ENCODE measurements around the gene COLEC11.
"Not testable (repeated sequence)": the region's sequence is repeated elsewhere in the genome, so short reads cannot be mapped to it uniquely, and the experiment has no call there.

The COLEC11 gene

DNA sequence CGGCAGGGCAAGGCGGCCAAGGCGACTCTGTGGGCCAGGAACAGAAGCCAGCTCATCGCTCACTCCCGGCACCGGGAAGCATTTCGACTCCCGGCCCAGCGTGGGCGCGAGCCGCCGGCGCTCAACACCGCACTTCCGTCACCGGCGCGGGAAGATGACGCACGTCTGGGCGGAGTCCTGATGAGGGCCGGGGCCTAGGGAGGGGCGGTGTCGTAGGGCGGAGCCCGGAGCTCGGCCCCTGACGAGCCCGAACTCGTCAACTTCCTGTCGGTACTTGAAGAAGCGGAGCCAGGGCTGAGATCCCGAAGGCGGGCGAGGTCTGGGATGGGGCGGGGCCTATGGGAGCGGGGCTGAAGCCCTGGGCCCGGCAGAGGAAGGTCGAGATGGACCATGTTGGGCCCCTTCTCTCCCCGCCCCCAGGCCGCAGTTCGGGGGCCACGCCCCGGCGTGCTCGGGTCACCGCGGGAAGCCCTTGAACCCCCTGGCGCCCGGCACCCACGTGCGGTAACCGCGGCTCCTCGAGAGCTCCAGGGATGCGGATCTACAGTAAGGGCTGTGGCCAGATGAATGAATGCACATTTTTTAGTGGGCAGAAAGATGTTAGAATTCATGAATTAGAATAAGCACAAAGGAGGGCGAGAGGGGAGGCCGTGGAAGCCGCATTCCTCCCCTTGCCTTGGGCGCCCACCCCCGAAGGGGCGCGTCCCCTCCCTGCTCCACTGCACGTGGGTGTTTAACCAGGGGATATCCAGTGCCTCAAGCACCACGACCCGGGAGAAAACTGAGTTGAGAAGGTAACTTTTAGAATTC lies 36.5 kb upstream of the COLEC11 start, which contains the start of gene RNASEH1:
RNASEH1 (minus strand) TSS at position 129 of the 810 bp plus-strand sequence; CDS start at position 56, 73 bp downstream.
- peak within 1 kb of the TSS; percentile 85 for H3K27ac ChIP-seq

DNA sequence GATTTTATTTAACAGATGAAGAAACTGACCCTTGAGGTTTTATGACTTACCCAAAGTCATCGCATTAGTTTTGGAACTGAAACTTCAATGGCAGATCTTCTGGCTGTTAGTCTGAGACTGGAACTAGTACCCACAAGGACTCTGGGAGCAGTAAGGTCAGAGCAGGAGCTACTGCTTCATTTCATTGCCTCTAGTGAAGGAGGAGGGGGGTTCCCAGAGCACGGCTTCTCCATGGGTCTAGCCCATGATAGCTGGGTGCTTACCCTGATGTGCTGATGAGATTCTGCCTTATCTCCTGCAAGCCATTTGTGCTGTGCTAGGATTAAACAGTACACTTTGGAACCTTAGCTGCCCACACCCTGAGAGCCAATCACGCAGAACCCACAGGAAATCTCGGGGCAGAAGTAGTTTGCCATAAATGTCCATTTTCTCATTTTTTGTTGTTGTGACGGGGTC lies 31.4 kb upstream of the COLEC11 start:
- no peak overlapping the region for H3K27ac ChIP-seq
- peaks cover 5% of the 10 kb centered on the region in 2 experiments for H3K4me1 ChIP-seq (ENCODE audit: control insufficient read depth in 1 of 2, insufficient read depth in 1 of 2, low read depth in 1 of 2, low read length in 1 of 2)
- no peaks in the 10 kb centered on the region for H3K9me3 ChIP-seq
- TF ChIP-seq, protein P1, sequence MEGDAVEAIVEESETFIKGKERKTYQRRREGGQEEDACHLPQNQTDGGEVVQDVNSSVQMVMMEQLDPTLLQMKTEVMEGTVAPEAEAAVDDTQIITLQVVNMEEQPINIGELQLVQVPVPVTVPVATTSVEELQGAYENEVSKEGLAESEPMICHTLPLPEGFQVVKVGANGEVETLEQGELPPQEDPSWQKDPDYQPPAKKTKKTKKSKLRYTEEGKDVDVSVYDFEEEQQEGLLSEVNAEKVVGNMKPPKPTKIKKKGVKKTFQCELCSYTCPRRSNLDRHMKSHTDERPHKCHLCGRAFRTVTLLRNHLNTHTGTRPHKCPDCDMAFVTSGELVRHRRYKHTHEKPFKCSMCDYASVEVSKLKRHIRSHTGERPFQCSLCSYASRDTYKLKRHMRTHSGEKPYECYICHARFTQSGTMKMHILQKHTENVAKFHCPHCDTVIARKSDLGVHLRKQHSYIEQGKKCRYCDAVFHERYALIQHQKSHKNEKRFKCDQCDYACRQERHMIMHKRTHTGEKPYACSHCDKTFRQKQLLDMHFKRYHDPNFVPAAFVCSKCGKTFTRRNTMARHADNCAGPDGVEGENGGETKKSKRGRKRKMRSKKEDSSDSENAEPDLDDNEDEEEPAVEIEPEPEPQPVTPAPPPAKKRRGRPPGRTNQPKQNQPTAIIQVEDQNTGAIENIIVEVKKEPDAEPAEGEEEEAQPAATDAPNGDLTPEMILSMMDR (IDR thresholded peaks at IDR 0.05): no peak
- no peaks in the 10 kb centered on the region for H3K27me3 ChIP-seq
- no peak overlapping the region for H3K4me3 ChIP-seq (ENCODE audit: low read depth in 1 of 2, low read length in 1 of 2)
- H3K36me3 ChIP-seq: no peaks in the 10 kb centered on the region

More for the DNA sequence above, 36.5 kb upstream of the COLEC11 start, which contains the start of gene RNASEH1:
- Histone ChIP-seq H3K27me3 (no peaks in the 10 kb centered on the region), H3K4me3 (ENCODE audit: low read depth in 1 of 2, low read length in 1 of 2) (peak within 1 kb of the TSS; percentile 92 to 93), H3K36me3 (peaks cover 20% of the 10 kb centered on the region), H3K4me1 (ENCODE audit: control insufficient read depth in 1 of 2, insufficient read depth in 1 of 2, low read depth in 1 of 2, low read length in 1 of 2) (peaks cover 14 to 15% of the 10 kb centered on the region in 2 experiments), H3K9me3 (no peaks in the 10 kb centered on the region)
- TF ChIP-seq, protein P1 (IDR thresholded peaks at IDR 0.05): peak; percentile 37

DNA sequence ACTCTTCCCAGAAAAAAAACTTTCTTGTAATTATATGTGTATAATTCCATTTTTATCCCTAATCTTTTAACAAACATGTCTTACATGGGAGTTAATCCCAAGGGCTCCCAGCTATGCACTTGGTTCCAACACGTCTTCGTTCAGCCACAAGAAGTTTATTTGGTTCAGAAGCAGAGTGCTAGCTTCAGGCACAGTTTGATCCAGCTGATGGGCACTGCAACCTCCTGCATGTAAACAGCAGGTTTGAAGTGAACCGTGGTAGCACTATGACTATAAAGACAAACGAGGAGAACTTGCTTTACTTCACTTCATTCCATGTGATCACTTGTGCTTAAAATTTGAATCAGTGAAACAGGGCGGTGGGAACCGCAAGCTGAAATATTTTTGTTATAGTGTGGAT lies 29.8 kb upstream of the COLEC11 start:
- no peaks in the 10 kb centered on the region for H3K36me3 ChIP-seq
- H3K27me3 ChIP-seq: no peaks in the 10 kb centered on the region
- no peak overlapping the region for H3K27ac ChIP-seq
- H3K4me1 ChIP-seq (ENCODE audit: control insufficient read depth in 1 of 2, insufficient read depth in 1 of 2, low read depth in 1 of 2, low read length in 1 of 2): no peaks in the 10 kb centered on the region
- no peak overlapping the region for H3K4me3 ChIP-seq (ENCODE audit: low read depth in 1 of 2, low read length in 1 of 2)
- TF ChIP-seq, protein P1 (IDR thresholded peaks at IDR 0.05): no peak
- no peaks in the 10 kb centered on the region for H3K9me3 ChIP-seq

DNA sequence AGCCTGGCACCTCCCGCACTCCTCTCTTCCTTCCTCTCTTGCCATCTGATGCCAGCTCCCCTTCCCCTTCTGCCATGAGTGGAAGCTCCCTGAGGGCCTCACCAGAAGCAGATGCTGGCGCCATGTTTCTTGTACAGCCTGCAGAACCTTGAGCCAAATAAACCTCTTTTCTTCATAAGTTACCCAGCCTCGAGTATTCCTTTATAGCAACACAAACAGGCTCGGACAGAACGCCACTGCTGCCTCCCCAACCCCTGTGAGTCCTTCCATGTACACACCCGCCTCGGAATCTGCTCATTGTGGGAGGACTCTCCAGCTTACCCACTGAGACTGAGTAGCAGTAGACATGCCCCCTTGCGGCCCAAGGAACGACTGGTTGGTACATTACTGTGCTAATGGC lies 28.1 kb upstream of the COLEC11 start:
- no peak overlapping the region for H3K27ac ChIP-seq

DNA sequence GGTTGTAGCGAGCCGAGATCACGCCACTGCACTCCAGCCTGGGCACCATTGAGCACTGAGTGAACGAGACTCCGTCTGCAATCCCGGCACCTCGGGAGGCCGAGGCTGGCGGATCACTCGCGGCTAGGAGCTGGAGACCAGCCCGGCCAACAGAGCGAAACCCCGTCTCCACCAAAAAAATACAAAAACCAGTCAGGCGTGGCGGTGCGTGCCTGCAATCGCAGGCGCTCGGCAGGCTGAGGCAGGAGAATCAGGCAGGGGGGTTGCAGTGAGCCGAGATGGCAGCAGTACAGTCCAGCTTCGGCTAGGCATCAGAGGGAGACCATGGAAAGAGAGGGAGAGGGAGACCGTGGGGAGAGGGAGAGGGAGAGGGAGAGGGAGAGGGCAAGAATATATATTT lies 25.3 kb upstream of the COLEC11 start:
- H3K4me1 ChIP-seq (ENCODE audit: control insufficient read depth in 1 of 2, insufficient read depth in 1 of 2, low read depth in 1 of 2, low read length in 1 of 2); H3K27ac ChIP-seq; H3K27me3 ChIP-seq; H3K36me3 ChIP-seq; H3K4me3 ChIP-seq (ENCODE audit: low read depth in 1 of 2, low read length in 1 of 2); H3K9me3 ChIP-seq: not testable (repeated sequence)

More for the DNA sequence above, 28.1 kb upstream of the COLEC11 start:
- Histone ChIP-seq H3K27me3 (no peaks in the 10 kb centered on the region), H3K4me3 (ENCODE audit: low read depth in 1 of 2, low read length in 1 of 2) (no peak overlapping the region), H3K4me1 (ENCODE audit: control insufficient read depth in 1 of 2, insufficient read depth in 1 of 2, low read depth in 1 of 2, low read length in 1 of 2) (no peaks in the 10 kb centered on the region), H3K9me3 (no peaks in the 10 kb centered on the region), H3K36me3 (no peaks in the 10 kb centered on the region)
- TF ChIP-seq, protein P1 (IDR thresholded peaks at IDR 0.05): no peak

DNA sequence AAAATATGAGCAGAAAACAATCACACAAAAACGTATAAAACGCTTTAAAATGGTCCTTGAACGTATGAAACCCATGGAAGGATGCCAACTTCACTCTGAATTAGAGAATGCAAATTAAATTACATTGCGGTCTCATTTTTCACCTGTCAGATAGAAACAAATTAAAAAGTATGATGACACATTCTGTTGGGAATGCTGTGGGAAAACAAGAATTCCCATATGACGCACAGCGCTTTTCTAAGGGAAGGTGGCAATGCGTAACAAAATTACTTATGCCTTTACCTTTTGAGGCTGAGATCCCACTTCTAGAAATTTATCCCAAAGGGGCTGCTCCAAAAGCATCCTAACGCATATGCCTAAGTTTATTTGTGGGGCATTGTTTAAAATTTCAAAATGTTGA lies 23.6 kb upstream of the COLEC11 start:
- no peak overlapping the region for H3K27ac ChIP-seq
- H3K27me3 ChIP-seq: no peaks in the 10 kb centered on the region
- H3K36me3 ChIP-seq: no peaks in the 10 kb centered on the region
- no peaks in the 10 kb centered on the region for H3K9me3 ChIP-seq
- peaks cover 8 to 12% of the 10 kb centered on the region in 2 experiments for H3K4me1 ChIP-seq (ENCODE audit: control insufficient read depth in 1 of 2, insufficient read depth in 1 of 2, low read depth in 1 of 2, low read length in 1 of 2)
- TF ChIP-seq, protein P1 (IDR thresholded peaks at IDR 0.05): no peak
- H3K4me3 ChIP-seq (ENCODE audit: low read depth in 1 of 2, low read length in 1 of 2): no peak overlapping the region
